ENCODE measurements around the gene CD82. TPM values are rescaled to one million over a fixed set of nuclear protein-coding genes. Genes with fewer than 3 reads are reported as not detected.
"Not testable (repeated sequence)": the region's sequence is repeated elsewhere in the genome, so short reads cannot be mapped to it uniquely, and the experiment has no call there.

Gene CD82
- total RNA-seq, 2 experiments from 2014 or later: 1.2 to 6.4 TPM

DNA sequence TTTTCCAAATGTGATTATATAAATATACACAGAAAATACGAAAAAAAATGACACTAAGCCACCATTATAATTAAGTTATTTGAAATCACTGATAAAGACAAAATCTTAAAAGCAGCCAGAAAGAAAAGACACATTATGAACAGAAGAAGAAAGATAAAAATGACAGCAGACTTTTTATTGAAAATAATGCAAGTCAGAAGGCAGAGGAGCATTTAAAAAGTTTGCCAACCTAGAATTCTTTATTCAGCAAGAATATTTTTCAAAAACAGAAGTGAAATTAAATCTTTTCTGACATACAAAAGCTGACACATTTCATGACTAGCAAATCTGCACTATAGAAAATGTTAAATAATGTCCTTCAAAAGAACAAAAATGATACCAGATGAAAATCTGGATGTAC, 77.8 kb downstream of the CD82 start:
- Histone ChIP-seq H3K27ac (ENCODE audit: low read depth, low read length, poor library complexity, severe bottlenecking) (no peak overlapping the region), H3K36me3 (ENCODE audit: insufficient read depth, low read length) (no peaks in the 10 kb centered on the region), H2AFZ (ENCODE audit: low read length) (no peak overlapping the region), H3K9me2 (ENCODE audit: insufficient read depth, low read length) (no peaks in the 10 kb centered on the region), H3K4me3 (ENCODE audit: low read depth, low read length, poor library complexity, severe bottlenecking) (no peak overlapping the region), H3K4me1 (ENCODE audit: insufficient read depth, low read length, poor library complexity, severe bottlenecking) (no peaks in the 10 kb centered on the region), H3K4me2 (ENCODE audit: low read length) (no peak overlapping the region), H4K20me1 (ENCODE audit: insufficient read depth, low read length) (no peaks in the 10 kb centered on the region), H3K9me3 (ENCODE audit: low read length) (peaks cover 12% of the 10 kb centered on the region), H3K79me2 (ENCODE audit: insufficient read depth, low read depth, low read length) (no peaks in the 10 kb centered on the region)
- ChIA-PET CTCF (ENCODE audit: unreplicated experiment) (no interaction called here), POLR2A (no interaction called here)
- intact Hi-C loops (cut with micrococcal nuclease; ENCODE audit: unreplicated experiment): no loop called here
- no peak for DNase-seq (ENCODE audit: low spot score)
- TF ChIP-seq, protein P1, sequence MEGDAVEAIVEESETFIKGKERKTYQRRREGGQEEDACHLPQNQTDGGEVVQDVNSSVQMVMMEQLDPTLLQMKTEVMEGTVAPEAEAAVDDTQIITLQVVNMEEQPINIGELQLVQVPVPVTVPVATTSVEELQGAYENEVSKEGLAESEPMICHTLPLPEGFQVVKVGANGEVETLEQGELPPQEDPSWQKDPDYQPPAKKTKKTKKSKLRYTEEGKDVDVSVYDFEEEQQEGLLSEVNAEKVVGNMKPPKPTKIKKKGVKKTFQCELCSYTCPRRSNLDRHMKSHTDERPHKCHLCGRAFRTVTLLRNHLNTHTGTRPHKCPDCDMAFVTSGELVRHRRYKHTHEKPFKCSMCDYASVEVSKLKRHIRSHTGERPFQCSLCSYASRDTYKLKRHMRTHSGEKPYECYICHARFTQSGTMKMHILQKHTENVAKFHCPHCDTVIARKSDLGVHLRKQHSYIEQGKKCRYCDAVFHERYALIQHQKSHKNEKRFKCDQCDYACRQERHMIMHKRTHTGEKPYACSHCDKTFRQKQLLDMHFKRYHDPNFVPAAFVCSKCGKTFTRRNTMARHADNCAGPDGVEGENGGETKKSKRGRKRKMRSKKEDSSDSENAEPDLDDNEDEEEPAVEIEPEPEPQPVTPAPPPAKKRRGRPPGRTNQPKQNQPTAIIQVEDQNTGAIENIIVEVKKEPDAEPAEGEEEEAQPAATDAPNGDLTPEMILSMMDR (conservative IDR thresholded peaks at IDR 0.05; ENCODE audit: low read length): no peak
- TF ChIP-seq EZH2phosphoT487 (IDR thresholded peaks at IDR 0.05; ENCODE audit: borderline replicate concordance, low read depth, low read length): no peak
- BruUV-seq (replicated peaks): no TSS peak

DNA sequence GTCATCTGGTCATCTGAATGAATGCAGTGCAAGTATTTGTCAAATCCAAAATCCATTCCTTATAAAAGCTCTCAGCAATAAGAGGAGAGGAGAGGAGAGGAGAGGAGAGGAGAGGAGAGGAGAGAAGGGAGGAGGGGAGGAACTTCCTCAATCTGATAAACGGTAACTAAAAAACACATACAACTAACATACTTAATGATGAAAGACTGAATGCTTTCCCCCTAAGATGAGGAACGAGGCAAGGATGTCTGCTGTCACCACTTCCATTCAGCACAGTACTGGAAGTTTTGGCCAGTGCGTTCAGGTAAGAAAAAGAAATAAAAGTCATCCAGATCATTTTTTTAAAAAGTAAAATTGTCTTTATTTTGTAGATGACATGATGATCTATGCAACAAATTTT, 80.4 kb downstream of the CD82 start:
- DNase-seq (ENCODE audit: low spot score): no peak
- ChIA-PET CTCF (ENCODE audit: unreplicated experiment) (no interaction called here), POLR2A (no interaction called here)
- Histone ChIP-seq H3K4me2 (ENCODE audit: low read length) (no peak overlapping the region), H3K9me3 (ENCODE audit: low read length) (peaks cover 12% of the 10 kb centered on the region), H3K27ac (ENCODE audit: low read depth, low read length, poor library complexity, severe bottlenecking) (no peak overlapping the region), H3K9me2 (ENCODE audit: insufficient read depth, low read length) (no peaks in the 10 kb centered on the region), H3K4me3 (ENCODE audit: low read depth, low read length, poor library complexity, severe bottlenecking) (no peak overlapping the region), H3K4me1 (ENCODE audit: insufficient read depth, low read length, poor library complexity, severe bottlenecking) (no peaks in the 10 kb centered on the region), H3K36me3 (ENCODE audit: insufficient read depth, low read length) (no peaks in the 10 kb centered on the region), H4K20me1 (ENCODE audit: insufficient read depth, low read length) (no peaks in the 10 kb centered on the region), H2AFZ (ENCODE audit: low read length) (no peak overlapping the region), H3K79me2 (ENCODE audit: insufficient read depth, low read depth, low read length) (no peaks in the 10 kb centered on the region)
- BruUV-seq (replicated peaks): no TSS peak
- intact Hi-C loops (cut with micrococcal nuclease; ENCODE audit: unreplicated experiment): no loop called here
- no peak for TF ChIP-seq EZH2phosphoT487 (IDR thresholded peaks at IDR 0.05; ENCODE audit: borderline replicate concordance, low read depth, low read length)

DNA sequence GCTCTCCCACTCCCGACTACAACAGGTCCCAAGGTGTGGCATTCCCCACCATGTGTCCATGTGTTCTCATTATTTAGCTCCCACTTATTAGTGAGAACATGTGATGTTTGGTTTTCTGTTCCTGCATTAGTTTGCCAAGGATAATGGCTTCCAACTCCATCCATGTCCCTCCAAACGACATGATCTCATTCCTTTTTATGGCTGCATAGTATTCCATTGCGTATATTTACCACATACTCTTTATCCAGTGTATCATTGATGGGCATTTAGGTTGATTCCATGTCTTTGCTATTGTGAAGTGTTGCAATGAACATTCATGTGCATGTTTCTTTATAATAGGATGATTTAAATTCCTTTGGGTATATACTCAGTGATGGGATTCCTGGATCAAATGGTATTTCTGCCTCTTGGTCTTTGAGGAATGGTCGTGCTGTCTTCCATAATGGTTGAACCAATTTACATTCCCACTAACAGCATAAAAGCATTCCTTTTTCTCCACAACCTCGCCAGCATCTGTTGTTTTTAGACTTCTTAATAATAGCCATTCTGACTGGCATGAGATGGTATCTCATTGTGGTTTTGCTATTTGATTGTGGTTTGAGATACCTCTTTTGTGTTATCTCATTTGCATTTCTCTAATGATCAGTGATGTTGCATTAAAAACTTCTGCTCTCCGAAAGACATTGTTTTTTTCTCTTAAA, 81.9 kb downstream of the CD82 start:
- intact Hi-C loops (cut with micrococcal nuclease; ENCODE audit: unreplicated experiment); DNase-seq (ENCODE audit: low spot score); H3K9me2 ChIP-seq (ENCODE audit: insufficient read depth, low read length); BruUV-seq (replicated peaks); H3K36me3 ChIP-seq (ENCODE audit: insufficient read depth, low read length); H2AFZ ChIP-seq (ENCODE audit: low read length); H3K27ac ChIP-seq (ENCODE audit: low read depth, low read length, poor library complexity, severe bottlenecking); H3K4me2 ChIP-seq (ENCODE audit: low read length); CTCF ChIA-PET (ENCODE audit: unreplicated experiment); POLR2A ChIA-PET; H4K20me1 ChIP-seq (ENCODE audit: insufficient read depth, low read length); H3K79me2 ChIP-seq (ENCODE audit: insufficient read depth, low read depth, low read length); H3K4me1 ChIP-seq (ENCODE audit: insufficient read depth, low read length, poor library complexity, severe bottlenecking); H3K4me3 ChIP-seq (ENCODE audit: low read depth, low read length, poor library complexity, severe bottlenecking): not testable (repeated sequence)
- H3K9me3 ChIP-seq (ENCODE audit: low read length): peaks cover 12% of the 10 kb centered on the region

DNA sequence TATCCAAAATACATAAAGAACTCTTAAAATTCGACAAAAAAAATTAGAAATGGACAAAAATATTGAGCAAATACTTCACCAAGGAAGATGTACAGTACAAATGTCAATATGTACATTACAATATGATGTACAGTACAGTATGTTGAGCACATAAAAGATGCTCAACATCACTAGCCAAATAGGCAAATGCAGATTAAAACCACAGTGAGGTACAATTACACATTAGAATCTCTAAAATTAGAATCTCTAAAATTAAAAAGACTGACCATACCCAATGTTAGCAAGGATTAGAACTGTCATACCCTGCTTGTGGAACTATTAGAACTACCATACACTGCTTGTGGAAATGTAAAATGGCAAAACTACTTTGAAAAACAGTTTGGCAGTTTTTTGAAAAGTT, 82.6 kb downstream of the CD82 start:
- Histone ChIP-seq H3K36me3 (ENCODE audit: insufficient read depth, low read length) (no peaks in the 10 kb centered on the region), H3K4me3 (ENCODE audit: low read depth, low read length, poor library complexity, severe bottlenecking) (no peak overlapping the region), H3K4me2 (ENCODE audit: low read length) (no peak overlapping the region), H3K4me1 (ENCODE audit: insufficient read depth, low read length, poor library complexity, severe bottlenecking) (peaks cover 3% of the 10 kb centered on the region), H3K9me2 (ENCODE audit: insufficient read depth, low read length) (no peaks in the 10 kb centered on the region), H3K79me2 (ENCODE audit: insufficient read depth, low read depth, low read length) (no peaks in the 10 kb centered on the region), H3K9me3 (ENCODE audit: low read length) (peaks cover 10% of the 10 kb centered on the region), H2AFZ (ENCODE audit: low read length) (no peak overlapping the region), H3K27ac (ENCODE audit: low read depth, low read length, poor library complexity, severe bottlenecking) (no peak overlapping the region), H4K20me1 (ENCODE audit: insufficient read depth, low read length) (no peaks in the 10 kb centered on the region)
- TF ChIP-seq, protein P1 (conservative IDR thresholded peaks at IDR 0.05; ENCODE audit: low read length): no peak
- no peak for TF ChIP-seq EZH2phosphoT487 (IDR thresholded peaks at IDR 0.05; ENCODE audit: borderline replicate concordance, low read depth, low read length)
- CTCF ChIA-PET (ENCODE audit: unreplicated experiment): no interaction called here
- DNase-seq (ENCODE audit: low spot score): no peak
- intact Hi-C loops (cut with micrococcal nuclease; ENCODE audit: unreplicated experiment): no loop called here
- POLR2A ChIA-PET: no interaction called here
- no TSS peak for BruUV-seq (replicated peaks)
